GM18517 (cell line): ENCODE measurements around the gene ACTL7B.
"Not testable (repeated sequence)": the region's sequence is repeated elsewhere in the genome, so short reads cannot be mapped to it uniquely, and the experiment has no call there.

Source experiments
- ATAC-seq: cut with Tn5 transposase; IDR thresholded peaks from one replicate; pipeline ENCODE4 v1.9.1; 2021; ENCODE audit warnings: mild to moderate bottlenecking, moderate library complexity; ENCODE audit not compliant: unreplicated experiment

Gene ACTL7B

DNA sequence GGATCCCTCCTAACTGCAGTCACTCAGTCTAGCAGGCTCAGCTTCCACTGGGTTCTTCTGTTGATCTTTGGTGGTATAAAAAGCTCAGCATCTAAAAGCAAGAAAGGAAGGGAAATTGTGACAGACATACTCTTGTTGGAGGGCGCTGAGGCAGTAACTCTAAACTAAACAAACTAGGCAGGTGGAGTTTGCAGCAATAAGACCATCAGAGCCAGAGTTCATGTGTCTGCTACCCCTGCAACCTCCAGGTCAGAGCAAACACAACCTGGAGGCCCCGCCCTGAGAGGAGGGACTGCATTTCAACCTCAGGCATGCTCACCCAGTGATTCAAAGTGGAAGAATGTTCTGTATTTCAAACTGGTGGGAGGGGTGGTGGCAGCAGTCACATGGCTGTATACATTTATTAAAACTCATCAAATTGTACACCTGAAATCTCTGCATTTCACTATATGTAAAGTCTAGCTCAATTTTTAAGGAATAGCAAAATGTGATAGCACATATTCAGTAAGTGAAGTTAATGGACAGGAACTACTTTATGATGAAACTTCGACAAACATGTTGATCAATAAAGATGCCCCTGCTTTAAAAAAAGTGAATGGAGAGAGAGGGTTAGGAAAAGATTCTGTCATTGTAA lies 13.4 kb upstream of the ACTL7B start:
- ATAC-seq, result no peak

DNA sequence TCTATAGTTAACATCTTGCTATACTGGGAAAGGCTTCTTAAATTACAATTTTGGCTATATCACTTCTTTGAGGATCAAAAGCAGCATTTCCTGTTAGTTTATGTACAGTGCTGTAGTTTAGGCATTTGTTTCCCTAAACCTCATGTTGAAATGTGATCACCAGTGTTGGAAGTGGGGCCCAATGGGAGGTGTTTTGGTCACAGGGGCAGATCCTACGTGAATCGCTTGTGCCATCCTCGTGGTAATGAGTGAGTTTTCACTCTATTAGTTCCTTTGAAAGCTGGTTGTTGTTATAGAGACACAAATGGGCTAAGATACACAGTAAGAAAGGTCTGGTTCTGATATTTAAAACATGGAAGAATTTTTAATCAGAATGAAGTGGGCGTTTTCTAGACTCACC lies 12.0 kb upstream of the ACTL7B start:
- no peak for ATAC-seq

DNA sequence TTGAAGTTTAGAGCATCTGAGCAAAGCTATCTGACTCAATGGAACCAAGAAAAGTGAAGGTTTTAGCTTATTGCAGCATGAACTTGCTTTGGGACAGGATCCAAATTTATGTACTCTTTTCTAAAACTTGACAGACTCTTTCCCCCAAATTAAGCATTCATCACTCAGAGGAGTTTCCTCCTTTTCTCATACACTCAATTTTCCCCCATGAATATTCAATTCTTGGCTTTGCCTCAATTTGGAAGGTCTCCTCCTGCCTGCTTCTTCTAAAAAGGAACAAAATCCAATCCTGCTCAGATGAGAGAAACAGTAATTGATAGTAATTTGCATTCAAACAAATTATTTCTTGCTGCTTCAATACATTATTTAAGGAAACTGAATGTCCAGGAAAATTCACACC lies 11.3 kb upstream of the ACTL7B start:
- ATAC-seq, result no peak

GRCh38 chr9:108866001-108866420 lies 10.2 kb upstream of the ACTL7B start:
- no peak for ATAC-seq

DNA sequence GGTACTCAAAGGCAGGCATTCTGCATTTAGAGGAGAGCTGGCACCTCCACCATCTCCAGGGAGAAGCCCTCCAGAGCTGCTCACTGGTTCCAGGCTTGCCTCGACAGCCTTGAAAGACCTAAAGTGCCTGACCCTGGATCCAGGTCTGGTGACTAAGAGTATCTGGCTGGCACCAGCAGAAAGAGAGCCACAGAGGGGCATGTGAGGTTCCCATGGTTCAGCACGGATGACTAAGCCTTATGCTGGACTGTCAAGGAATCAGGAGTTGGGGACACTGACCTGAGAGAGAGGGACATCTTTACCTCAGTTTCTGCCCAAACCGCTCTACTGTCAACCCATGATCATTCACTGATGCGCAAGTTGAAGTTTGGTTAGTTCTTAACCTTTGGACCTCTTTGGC lies 9.3 kb upstream of the ACTL7B start:
- ATAC-seq, result no peak

GRCh38 chr9:108864446-108864845 lies 8.7 kb upstream of the ACTL7B start:
- ATAC-seq, result no peak

GRCh38 chr9:108863891-108864290 lies 8.1 kb upstream of the ACTL7B start:
- no peak for ATAC-seq

- no peak for ATAC-seq
Observed at GRCh38 chr9:108861997-108862396, 6.2 kb upstream of the ACTL7B start, which contains the start of gene ACTL7A. Gene ACTL7A, plus strand, starts transcription at chr9:108862266. Its CDS starts 57 bp downstream, at chr9:108862323.

- ATAC-seq, result no peak
Observed at GRCh38 chr9:108861464-108861863, 5.7 kb upstream of the ACTL7B start.

GRCh38 chr9:108860764-108861163 lies 5.0 kb upstream of the ACTL7B start:
- no peak for ATAC-seq

- no peak for ATAC-seq
Observed at GRCh38 chr9:108860354-108860753, 4.6 kb upstream of the ACTL7B start.

DNA sequence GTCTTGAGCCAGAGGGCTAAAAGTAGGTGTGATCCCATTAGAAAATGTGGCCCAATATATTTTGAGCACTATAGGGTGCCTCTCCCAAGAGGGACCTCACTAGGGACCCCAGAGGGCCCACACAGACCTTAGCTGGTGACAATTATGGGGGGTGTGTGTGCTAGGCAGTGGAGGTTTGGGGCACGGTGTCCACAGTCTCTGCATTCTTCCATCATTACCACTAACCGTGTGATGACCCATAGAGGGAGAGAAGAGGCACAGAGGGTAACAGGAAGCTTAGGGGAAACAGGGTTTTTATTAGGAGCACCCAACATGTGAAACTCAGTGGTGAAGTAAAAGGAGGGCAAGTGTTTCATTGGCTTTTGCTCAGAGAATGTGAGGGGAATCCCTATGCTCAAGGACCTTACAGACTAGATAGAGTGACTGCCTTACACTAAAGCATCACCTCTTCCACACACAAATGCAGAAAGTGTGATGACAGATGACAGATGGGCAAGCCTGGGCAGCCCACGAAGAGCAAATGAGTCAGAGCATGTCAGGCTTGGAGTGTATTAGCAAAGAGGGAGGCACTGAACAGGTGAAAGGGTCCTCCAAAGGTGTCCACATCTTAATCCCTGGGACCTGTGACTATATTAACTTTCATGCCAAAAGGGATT lies 3.8 kb upstream of the ACTL7B start:
- peak; percentile 78 for ATAC-seq

- no peak for ATAC-seq
Observed at GRCh38 chr9:108857572-108857971, 1.8 kb upstream of the ACTL7B start.

DNA sequence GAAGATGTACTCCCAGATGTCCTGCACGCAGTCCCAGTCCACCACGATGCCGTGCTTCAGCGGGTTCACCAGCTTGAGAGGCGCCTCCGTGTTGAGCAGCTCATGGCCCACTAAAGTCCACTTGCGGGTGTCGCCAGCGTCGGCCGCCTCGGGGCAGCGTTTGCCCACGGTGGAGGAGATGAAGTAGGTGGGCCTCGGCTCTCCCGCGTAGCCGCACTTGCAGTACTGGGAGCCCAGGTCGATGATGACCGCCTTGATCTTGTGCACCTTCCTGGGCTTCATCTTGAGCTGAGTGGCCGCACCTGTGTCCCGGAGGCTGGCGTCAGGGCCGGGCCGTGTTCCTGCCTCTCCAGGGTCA lies 278 bp downstream of the ACTL7B start:
- ATAC-seq, result no peak

DNA sequence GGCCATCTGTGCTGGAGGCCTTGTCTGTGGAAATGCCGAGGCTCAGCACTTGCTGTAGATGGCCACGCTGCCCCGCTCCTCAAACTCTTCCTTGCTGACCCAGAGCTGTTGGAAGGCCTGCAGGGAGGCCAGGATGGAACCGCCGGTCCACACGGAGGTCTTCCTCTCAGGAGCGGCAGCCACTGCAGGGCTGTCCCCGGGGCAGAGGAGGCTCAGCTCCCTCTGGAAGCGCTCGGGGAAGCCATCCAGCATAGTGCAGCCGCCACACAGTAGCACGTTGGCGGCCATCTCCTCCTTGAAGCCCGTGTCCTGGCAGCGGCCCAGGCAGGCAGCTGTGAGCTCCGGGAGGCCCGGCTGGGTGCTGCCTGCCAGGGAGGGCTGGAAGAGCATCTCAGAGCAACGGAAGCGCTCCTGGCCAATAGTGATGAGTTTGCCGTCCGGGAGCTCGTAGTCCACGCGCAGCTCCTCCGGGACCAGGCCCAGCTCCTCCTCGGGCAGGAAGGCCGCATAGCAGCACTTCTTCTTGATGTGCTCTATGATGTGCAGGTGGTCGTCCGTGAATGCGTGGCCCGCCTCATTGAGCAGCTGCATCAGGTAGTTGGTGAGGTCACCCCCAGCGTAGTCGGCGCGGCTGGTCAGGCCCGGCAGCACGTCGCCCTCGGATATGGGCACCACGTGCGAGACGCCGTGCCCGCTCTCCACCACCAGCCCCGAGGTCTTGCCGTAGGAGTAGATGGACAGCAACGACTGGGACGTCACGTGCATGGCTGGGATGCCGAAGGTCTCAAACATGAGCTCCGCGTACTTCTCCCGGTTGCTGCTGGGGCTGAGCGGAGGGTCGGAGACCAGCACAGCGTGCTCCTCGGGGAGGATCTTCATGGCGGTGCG lies 901 bp downstream of the ACTL7B start:
- ATAC-seq, result no peak

DNA sequence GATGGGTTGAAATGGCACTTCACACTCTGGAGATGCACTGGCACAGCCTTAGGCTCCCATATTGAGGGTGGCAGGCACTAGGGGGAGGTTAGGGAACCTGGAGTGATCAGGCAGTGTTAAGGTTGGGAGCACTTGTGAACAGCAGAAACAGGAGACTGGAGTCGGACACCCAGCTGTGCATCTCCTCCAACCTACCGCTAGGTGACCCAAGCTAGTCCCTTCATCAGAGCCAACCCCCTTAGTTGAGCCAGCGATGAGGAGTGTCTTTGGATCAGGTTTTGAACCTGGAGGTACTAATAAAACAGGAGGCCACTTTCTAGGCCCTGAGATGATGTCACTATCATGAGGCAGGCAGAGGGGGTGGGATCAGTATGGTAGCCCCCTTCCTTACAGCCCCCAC lies 1.7 kb downstream of the ACTL7B start:
- ATAC-seq, result no peak

- ATAC-seq, result no peak
Observed at GRCh38 chr9:108852079-108852478, 3.7 kb downstream of the ACTL7B start.

DNA sequence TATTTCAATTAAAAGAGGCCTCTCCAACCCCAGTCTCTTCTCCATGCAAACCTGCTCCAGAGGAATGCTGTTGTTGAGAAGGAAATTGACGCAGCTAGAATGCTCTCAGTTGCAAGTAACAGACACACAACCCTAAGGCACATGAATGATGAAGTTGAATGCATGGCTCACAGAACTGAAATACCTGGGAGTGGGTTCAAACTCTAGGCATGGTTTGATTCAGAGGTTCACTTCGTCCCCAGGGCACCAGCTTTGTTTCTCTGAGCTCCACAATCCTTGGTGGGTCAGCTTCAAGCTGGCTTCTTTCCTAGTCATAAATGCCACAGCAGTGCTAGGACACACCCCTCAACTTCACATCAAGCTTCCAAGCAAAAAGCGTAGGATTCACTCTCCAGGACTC lies 4.6 kb downstream of the ACTL7B start:
- no peak for ATAC-seq

- no peak for ATAC-seq
Observed at GRCh38 chr9:108850293-108850897, 5.4 kb downstream of the ACTL7B start.

GRCh38 chr9:108848296-108848695 lies 7.5 kb downstream of the ACTL7B start:
- ATAC-seq, result not testable (repeated sequence)

- ATAC-seq, result no peak
Observed at GRCh38 chr9:108845947-108846346, 9.8 kb downstream of the ACTL7B start.
